ENCODE measurements around the gene DNAJC1.

DNAJC1 gene

DNA sequence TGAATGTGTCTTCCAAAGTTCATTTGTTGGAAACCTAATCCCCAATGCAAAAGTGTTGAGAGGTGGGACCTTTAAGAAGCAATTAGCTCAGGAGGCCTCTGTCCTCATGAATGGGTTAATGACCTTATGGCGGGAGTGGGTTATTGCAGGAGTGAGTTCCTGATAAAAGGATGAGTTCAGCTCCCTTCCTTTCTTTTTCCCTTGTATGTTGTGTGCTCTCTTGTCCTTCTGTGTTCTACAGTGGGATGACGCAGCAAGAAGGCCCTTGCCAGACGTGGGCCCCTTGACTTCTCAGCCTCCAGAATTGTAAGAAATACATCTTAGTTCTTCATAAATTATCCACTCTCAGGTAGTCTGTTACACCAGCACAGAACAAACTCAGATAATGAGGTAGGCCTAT lies 206.0 kb downstream of the DNAJC1 start:
- no peak overlapping the region for H2AFZ ChIP-seq (ENCODE audit: low read length)
- H3K27me3 ChIP-seq (ENCODE audit: insufficient read depth, low read length), result no peaks in the 10 kb centered on the region
- no peaks in the 10 kb centered on the region for H4K20me1 ChIP-seq (ENCODE audit: insufficient read depth, low read length)
- no peak overlapping the region for H3K4me2 ChIP-seq (ENCODE audit: low read length)
- H3K27ac ChIP-seq (ENCODE audit: low read depth, low read length, poor library complexity, severe bottlenecking), result no peak overlapping the region
- H3F3A ChIP-seq (ENCODE audit: insufficient read depth, low read length), result no peaks in the 10 kb centered on the region
- no peaks in the 10 kb centered on the region for H3K79me2 ChIP-seq (ENCODE audit: insufficient read depth, low read length)
- H3K9me3 ChIP-seq (ENCODE audit: low read length), result no peaks in the 10 kb centered on the region
- no peaks in the 10 kb centered on the region for H3K4me1 ChIP-seq (ENCODE audit: insufficient read depth, low read length, severe bottlenecking)
- no peaks in the 10 kb centered on the region for H3K9me2 ChIP-seq (ENCODE audit: low read depth, low read length)
- TF ChIP-seq EZH2 (IDR thresholded peaks at IDR 0.05; ENCODE audit: borderline replicate concordance, low read length), result no peak
- TF ChIP-seq, protein P1, sequence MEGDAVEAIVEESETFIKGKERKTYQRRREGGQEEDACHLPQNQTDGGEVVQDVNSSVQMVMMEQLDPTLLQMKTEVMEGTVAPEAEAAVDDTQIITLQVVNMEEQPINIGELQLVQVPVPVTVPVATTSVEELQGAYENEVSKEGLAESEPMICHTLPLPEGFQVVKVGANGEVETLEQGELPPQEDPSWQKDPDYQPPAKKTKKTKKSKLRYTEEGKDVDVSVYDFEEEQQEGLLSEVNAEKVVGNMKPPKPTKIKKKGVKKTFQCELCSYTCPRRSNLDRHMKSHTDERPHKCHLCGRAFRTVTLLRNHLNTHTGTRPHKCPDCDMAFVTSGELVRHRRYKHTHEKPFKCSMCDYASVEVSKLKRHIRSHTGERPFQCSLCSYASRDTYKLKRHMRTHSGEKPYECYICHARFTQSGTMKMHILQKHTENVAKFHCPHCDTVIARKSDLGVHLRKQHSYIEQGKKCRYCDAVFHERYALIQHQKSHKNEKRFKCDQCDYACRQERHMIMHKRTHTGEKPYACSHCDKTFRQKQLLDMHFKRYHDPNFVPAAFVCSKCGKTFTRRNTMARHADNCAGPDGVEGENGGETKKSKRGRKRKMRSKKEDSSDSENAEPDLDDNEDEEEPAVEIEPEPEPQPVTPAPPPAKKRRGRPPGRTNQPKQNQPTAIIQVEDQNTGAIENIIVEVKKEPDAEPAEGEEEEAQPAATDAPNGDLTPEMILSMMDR (IDR thresholded peaks at IDR 0.05; ENCODE audit: low read length), result no peak
- no peak overlapping the region for H3K9ac ChIP-seq (ENCODE audit: low read length)
- H3K4me3 ChIP-seq (ENCODE audit: low read depth, low read length, poor library complexity, severe bottlenecking), result no peak overlapping the region
- H3K36me3 ChIP-seq (ENCODE audit: insufficient read depth, low read length), result no peaks in the 10 kb centered on the region

GRCh38 chr10:21791276-21791675 lies 212.3 kb downstream of the DNAJC1 start:
- H3K4me3 ChIP-seq (ENCODE audit: low read depth, low read length, poor library complexity, severe bottlenecking), result no peak overlapping the region
- no peaks in the 10 kb centered on the region for H4K20me1 ChIP-seq (ENCODE audit: insufficient read depth, low read length)
- no peak overlapping the region for H3K27ac ChIP-seq (ENCODE audit: low read depth, low read length, poor library complexity, severe bottlenecking)
- H3K4me1 ChIP-seq (ENCODE audit: insufficient read depth, low read length, severe bottlenecking), result no peaks in the 10 kb centered on the region
- no peaks in the 10 kb centered on the region for H3K79me2 ChIP-seq (ENCODE audit: insufficient read depth, low read length)
- no peak overlapping the region for H3K4me2 ChIP-seq (ENCODE audit: low read length)
- TF ChIP-seq, protein P1 (IDR thresholded peaks at IDR 0.05; ENCODE audit: low read length), result no peak
- no peak for TF ChIP-seq EZH2 (IDR thresholded peaks at IDR 0.05; ENCODE audit: borderline replicate concordance, low read length)
- H3K9me3 ChIP-seq (ENCODE audit: low read length), result no peaks in the 10 kb centered on the region
- H2AFZ ChIP-seq (ENCODE audit: low read length), result no peak overlapping the region
- no peak overlapping the region for H3K9ac ChIP-seq (ENCODE audit: low read length)
- H3K27me3 ChIP-seq (ENCODE audit: insufficient read depth, low read length), result no peaks in the 10 kb centered on the region
- H3F3A ChIP-seq (ENCODE audit: insufficient read depth, low read length), result no peaks in the 10 kb centered on the region
- H3K9me2 ChIP-seq (ENCODE audit: low read depth, low read length), result no peaks in the 10 kb centered on the region
- H3K36me3 ChIP-seq (ENCODE audit: insufficient read depth, low read length), result no peaks in the 10 kb centered on the region

DNA sequence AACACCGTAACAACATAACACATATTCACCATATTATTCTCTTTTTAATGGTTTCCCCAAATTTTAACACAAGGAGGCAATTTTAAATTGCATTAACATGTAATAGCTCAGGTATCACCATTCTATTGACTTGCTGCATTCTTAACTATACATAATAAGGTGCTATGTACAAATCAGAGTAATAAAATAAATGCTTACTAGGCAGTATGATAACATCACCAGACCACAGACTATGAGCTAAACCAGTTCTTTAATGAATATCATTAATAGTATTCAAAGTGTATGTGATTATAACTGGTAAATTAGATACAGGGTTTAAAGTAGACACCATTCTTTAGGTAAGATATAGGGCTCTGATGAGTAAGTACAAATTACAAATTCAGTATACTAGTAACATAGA lies 226.6 kb downstream of the DNAJC1 start:
- H3F3A ChIP-seq (ENCODE audit: insufficient read depth, low read length), result no peaks in the 10 kb centered on the region
- H3K9me2 ChIP-seq (ENCODE audit: low read depth, low read length), result no peaks in the 10 kb centered on the region
- no peaks in the 10 kb centered on the region for H3K4me1 ChIP-seq (ENCODE audit: insufficient read depth, low read length, severe bottlenecking)
- no peaks in the 10 kb centered on the region for H3K36me3 ChIP-seq (ENCODE audit: insufficient read depth, low read length)
- H2AFZ ChIP-seq (ENCODE audit: low read length), result no peak overlapping the region
- no peak overlapping the region for H3K4me2 ChIP-seq (ENCODE audit: low read length)
- H4K20me1 ChIP-seq (ENCODE audit: insufficient read depth, low read length), result no peaks in the 10 kb centered on the region
- TF ChIP-seq, protein P1 (IDR thresholded peaks at IDR 0.05; ENCODE audit: low read length), result no peak
- TF ChIP-seq EZH2 (IDR thresholded peaks at IDR 0.05; ENCODE audit: borderline replicate concordance, low read length), result no peak
- no peaks in the 10 kb centered on the region; the same call in 1 of the 2 replicates for H3K27me3 ChIP-seq (ENCODE audit: insufficient read depth, low read length)
- no peaks in the 10 kb centered on the region for H3K9me3 ChIP-seq (ENCODE audit: low read length)
- no peak overlapping the region for H3K9ac ChIP-seq (ENCODE audit: low read length)
- no peaks in the 10 kb centered on the region for H3K79me2 ChIP-seq (ENCODE audit: insufficient read depth, low read length)
- no peak overlapping the region for H3K4me3 ChIP-seq (ENCODE audit: low read depth, low read length, poor library complexity, severe bottlenecking)
- no peak overlapping the region for H3K27ac ChIP-seq (ENCODE audit: low read depth, low read length, poor library complexity, severe bottlenecking)
